ENCODE results near the gene PTGER3. TPM values are rescaled to one million over a fixed set of nuclear protein-coding genes. Genes with fewer than 3 reads are reported as not detected.
A peak's percentile ranks its signal among the peaks of the same experiment; 100 is the strongest.

The PTGER3 gene
- total RNA-seq, 1 donor from 2014 or later = 2.8 TPM

DNA sequence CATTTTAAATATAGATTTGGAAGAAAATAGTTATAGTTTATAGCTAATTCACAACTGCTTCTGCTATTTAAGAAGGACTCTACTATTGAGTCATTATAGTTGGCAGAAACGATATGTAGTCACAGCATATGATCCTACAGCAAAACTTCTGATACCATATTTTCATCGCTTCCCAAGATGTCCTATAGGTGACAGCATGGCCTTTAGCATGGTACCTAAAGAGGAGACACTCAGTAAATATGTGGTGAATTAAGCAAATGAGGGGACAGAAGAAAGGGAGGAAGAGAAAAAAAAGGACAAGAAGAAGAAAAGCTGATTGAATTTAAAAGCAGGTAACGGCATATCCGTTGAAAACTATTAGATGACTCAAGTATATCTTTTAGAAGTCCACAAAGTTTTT, 77.2 kb downstream of the PTGER3 start:
- no peak overlapping the region for H3K27ac Mint-ChIP-seq
- H3K4me1 Mint-ChIP-seq (ENCODE audit: unreplicated experiment) = no peaks in the 10 kb centered on the region
- DNase-seq (ENCODE audit: extremely low spot score, unreplicated experiment) = no peak
- no peaks in the 10 kb centered on the region for H3K36me3 Mint-ChIP-seq
- TF ChIP-seq, protein P1, sequence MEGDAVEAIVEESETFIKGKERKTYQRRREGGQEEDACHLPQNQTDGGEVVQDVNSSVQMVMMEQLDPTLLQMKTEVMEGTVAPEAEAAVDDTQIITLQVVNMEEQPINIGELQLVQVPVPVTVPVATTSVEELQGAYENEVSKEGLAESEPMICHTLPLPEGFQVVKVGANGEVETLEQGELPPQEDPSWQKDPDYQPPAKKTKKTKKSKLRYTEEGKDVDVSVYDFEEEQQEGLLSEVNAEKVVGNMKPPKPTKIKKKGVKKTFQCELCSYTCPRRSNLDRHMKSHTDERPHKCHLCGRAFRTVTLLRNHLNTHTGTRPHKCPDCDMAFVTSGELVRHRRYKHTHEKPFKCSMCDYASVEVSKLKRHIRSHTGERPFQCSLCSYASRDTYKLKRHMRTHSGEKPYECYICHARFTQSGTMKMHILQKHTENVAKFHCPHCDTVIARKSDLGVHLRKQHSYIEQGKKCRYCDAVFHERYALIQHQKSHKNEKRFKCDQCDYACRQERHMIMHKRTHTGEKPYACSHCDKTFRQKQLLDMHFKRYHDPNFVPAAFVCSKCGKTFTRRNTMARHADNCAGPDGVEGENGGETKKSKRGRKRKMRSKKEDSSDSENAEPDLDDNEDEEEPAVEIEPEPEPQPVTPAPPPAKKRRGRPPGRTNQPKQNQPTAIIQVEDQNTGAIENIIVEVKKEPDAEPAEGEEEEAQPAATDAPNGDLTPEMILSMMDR (conservative IDR thresholded peaks at IDR 0.05) = no peak
- no peak overlapping the region for H3K4me3 Mint-ChIP-seq
- H3K9me3 Mint-ChIP-seq = no peaks in the 10 kb centered on the region
- H3K27me3 Mint-ChIP-seq = no peaks in the 10 kb centered on the region

DNA sequence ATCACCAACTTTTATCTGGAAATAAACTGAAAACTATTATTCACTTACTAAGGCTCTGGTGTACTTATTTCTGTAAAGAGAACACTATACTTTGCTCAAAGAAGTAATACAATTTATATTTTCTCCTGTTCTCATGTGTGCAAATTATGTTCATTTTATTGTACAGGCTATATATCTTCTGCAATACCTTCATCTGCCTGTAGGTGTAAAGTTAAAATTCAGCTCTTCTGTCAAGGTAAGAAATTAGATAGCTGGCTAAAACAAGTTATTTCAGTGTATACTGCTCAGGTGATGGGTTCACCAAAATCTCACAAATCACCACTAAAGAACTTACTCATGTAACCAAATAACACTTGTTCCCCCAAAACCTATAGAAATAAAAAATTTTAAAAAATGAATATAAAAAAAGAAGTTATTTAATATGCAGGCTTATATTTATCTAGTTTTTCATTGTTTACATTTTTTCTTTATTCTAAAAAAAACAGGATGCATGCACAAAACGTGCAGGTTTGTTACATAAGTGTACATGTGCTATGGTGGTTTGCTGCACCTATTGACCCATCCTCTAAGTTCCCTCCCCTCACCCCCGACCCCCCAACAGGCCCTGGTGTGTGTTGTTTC, 81.5 kb downstream of the PTGER3 start:
- DNase-seq (ENCODE audit: extremely low spot score, unreplicated experiment) = no peak
- no peaks in the 10 kb centered on the region for H3K4me1 Mint-ChIP-seq (ENCODE audit: unreplicated experiment)
- H3K36me3 Mint-ChIP-seq = no peaks in the 10 kb centered on the region
- H3K4me3 Mint-ChIP-seq = no peak overlapping the region
- no peaks in the 10 kb centered on the region for H3K27me3 Mint-ChIP-seq
- H3K9me3 Mint-ChIP-seq = no peaks in the 10 kb centered on the region
- TF ChIP-seq, protein P1 (conservative IDR thresholded peaks at IDR 0.05) = peak; percentile 68
- no peak overlapping the region for H3K27ac Mint-ChIP-seq

DNA sequence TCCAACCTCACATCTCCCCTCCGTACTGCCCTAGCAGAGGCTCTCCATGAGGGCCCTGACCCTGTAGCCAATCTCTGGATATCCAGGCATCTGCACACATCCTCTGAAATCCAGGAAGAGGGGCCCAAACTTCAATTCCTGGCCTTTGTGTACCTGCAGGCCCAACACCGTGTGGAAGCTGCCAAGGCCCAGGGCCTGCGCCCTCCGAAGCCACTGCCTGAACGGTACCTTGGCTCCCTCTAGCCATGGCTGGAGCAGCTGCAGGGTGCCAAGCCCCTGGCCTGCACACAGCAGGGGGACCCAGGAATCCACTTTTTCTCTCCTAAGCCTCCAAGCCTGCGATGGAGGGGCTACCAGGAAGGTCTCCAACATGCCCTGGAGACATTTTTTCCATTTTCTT, 84.2 kb downstream of the PTGER3 start:
- no peak for DNase-seq (ENCODE audit: extremely low spot score, unreplicated experiment)
- H3K9me3 Mint-ChIP-seq = no peaks in the 10 kb centered on the region
- no peaks in the 10 kb centered on the region for H3K4me1 Mint-ChIP-seq (ENCODE audit: unreplicated experiment)
- H3K27me3 Mint-ChIP-seq = no peaks in the 10 kb centered on the region
- no peaks in the 10 kb centered on the region for H3K36me3 Mint-ChIP-seq
- H3K27ac Mint-ChIP-seq = no peak overlapping the region
- H3K4me3 Mint-ChIP-seq = no peak overlapping the region
- TF ChIP-seq, protein P1 (conservative IDR thresholded peaks at IDR 0.05) = no peak

DNA sequence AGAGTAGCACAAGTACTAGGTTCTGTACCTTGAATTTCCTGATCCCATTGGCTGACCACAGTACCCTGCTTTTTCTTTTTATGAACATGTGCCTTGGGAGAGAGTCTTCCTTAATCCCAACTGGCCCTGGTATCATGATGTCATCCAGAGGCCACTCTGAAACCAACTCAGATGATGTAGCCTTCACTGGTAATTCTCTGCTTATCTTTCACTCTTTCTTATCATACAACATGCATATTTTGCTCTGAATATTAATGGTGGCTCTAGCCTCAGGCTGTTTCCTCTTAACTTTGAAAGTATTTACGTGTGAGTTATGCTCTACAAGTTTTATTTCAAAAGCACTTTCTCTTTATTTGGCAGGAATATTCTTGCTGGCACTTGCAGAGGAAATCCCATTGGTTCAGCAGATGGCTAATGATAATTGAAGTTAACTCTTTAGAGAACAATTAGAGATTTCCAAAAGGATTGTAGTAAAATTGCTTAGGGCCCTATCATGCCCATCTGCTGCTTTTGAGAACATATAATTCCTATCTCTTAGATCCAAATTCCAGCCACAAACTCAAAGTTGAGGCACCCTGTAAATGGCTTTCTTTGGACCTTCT, 86.1 kb downstream of the PTGER3 start:
- no peaks in the 10 kb centered on the region for H3K36me3 Mint-ChIP-seq
- H3K27ac Mint-ChIP-seq = no peak overlapping the region
- no peaks in the 10 kb centered on the region for H3K9me3 Mint-ChIP-seq
- no peak overlapping the region for H3K4me3 Mint-ChIP-seq
- H3K4me1 Mint-ChIP-seq (ENCODE audit: unreplicated experiment) = no peaks in the 10 kb centered on the region
- H3K27me3 Mint-ChIP-seq = no peaks in the 10 kb centered on the region
- TF ChIP-seq, protein P1 (conservative IDR thresholded peaks at IDR 0.05) = no peak
- DNase-seq (ENCODE audit: extremely low spot score, unreplicated experiment) = no peak

DNA sequence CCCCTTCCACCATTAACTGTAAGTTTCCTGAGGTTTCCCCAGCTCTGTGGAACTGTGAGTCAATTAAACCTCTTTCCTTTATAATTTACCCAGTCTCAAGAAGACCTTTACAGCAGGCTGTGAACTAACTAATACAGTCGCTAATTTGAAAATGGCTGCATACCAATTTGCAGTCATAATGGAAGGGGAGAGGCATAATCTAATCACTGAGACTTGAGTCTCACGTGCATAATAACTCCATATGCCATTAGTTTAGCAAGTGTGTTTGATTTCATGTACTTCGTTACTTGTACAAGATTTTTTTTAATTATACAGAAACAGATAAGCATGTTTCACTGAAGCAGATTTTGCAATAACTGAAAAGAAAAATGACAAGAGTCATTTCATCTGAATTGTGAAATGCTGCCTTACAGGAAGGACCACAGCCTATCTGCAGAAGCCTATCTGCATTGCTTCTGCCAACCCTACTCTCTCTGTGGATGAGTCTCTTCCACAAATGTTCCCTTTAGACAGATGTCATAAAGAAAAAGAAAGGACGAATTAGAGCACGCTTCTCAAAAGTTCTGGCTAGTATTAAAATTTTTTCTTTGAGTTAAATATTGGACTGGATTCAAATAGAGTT, 99.1 kb downstream of the PTGER3 start:
- H3K4me1 Mint-ChIP-seq (ENCODE audit: unreplicated experiment) = no peaks in the 10 kb centered on the region
- H3K27ac Mint-ChIP-seq = no peak overlapping the region
- no peaks in the 10 kb centered on the region for H3K9me3 Mint-ChIP-seq
- no peaks in the 10 kb centered on the region for H3K36me3 Mint-ChIP-seq
- no peak for DNase-seq (ENCODE audit: extremely low spot score, unreplicated experiment)
- TF ChIP-seq, protein P1 (conservative IDR thresholded peaks at IDR 0.05) = no peak
- H3K27me3 Mint-ChIP-seq = peaks cover 6% of the 10 kb centered on the region
- H3K4me3 Mint-ChIP-seq = no peak overlapping the region

Measured in type B pancreatic cell (in vitro differentiated cells).